ENCODE results near the gene DIS3L2.

DNA sequence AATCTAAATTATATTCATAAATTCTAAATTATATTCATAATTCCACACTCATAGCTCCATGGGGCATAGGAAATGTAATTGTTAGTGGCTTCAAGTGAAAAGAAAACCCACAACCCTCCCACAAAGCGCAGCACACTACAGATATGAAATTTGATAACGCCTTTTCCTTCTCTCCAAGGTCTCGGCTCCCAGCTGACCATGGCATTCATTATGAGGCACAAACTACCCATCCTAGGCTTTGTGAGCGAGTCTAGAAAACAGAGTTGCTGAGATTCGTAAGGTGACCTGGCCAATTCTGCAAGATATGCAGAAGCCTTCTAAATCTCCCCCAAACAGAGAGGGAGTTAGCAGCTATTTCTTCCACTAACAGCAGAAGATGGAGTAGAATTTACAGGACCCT, 40.7 kb upstream of the DIS3L2 start:
- TF ChIP-seq POLR2A (IDR thresholded peaks at IDR 0.05; ENCODE audit: low read length) (no peak), GATA1 (IDR thresholded peaks at IDR 0.05; ENCODE audit: low read depth, low read length) (no peak)

Data from erythroblast (primary cell).